Ectodermal cell (in vitro differentiated cells): ENCODE measurements around the gene PDX1. TPM values are rescaled to one million over a fixed set of nuclear protein-coding genes. Genes with fewer than 3 reads are reported as not detected.

Experiments
- H3K27ac ChIP-seq: 2 replicates; pipeline ENCODE4 v1.7.0; 2013; ENCODE audit warnings: mild to moderate bottlenecking, low read depth, low read length; ENCODE audit not compliant: insufficient read depth, poor library complexity, severe bottlenecking
- H3K27me3 ChIP-seq: 2 replicates; pipeline ENCODE4 v1.7.0; 2013; ENCODE audit warnings: mild to moderate bottlenecking, low read length; ENCODE audit not compliant: insufficient read depth, control insufficient read depth, poor library complexity, severe bottlenecking
- H3K36me3 ChIP-seq: one replicate; pipeline ENCODE4 v1.7.0; 2013; ENCODE audit warnings: low read length; ENCODE audit not compliant: control insufficient read depth, insufficient read depth
- H3K4me1 ChIP-seq: one replicate; pipeline ENCODE4 v1.7.0; 2013; ENCODE audit warnings: low read length; ENCODE audit not compliant: control insufficient read depth, insufficient read depth
- H3K4me3 ChIP-seq: 2 replicates; pipeline ENCODE4 v1.7.0; 2013; ENCODE audit warnings: low read depth, low read length, control low read depth; ENCODE audit not compliant: insufficient read depth
- H3K9me3 ChIP-seq: 2 replicates; pipeline ENCODE4 v1.7.0; 2013; ENCODE audit warnings: mild to moderate bottlenecking, low read length, moderate library complexity; ENCODE audit not compliant: control insufficient read depth
- WGBS, 2 experiments: methylation state at CpG; one replicate each; pipeline ENCODE4 v1.1.7; 2013; ENCODE audit warnings: missing lambda C conversion rate in 2 of 2; 5-methylcytosine and 5-hydroxymethylcytosine counted together
- polyA plus RNA-seq, 4 experiments: library from polyadenylated mRNA; stranded (reverse); fragments of 50-300 nt; gene quantifications; one replicate each; pipeline ENCODE4 v1.2.3, GENCODE V29; 2013

PDX1 gene
- polyA plus RNA-seq (2013, experiment 1 of 4), result not detected
- not detected for polyA plus RNA-seq (2013, experiment 2 of 4)
- not detected for polyA plus RNA-seq (2013, experiment 3 of 4)
- polyA plus RNA-seq (2013, experiment 4 of 4), result not detected

GRCh38 chr13:27919934-27920676 lies at the start of gene PDX1:
Gene PDX1, plus strand, starts transcription at chr13:27920000. Its CDS starts 139 bp downstream, at chr13:27920139.
- no peaks in the 10 kb centered on the region for H3K9me3 ChIP-seq
- WGBS, 2 experiments, result 1 to 2% methylated on average over 76 of the region's 76 CpGs
- no peak within 1 kb of the TSS for H3K4me3 ChIP-seq
- peaks cover 9% of the 10 kb centered on the region for H3K4me1 ChIP-seq
- H3K27me3 ChIP-seq, result peaks cover 100% of the 10 kb centered on the region
- H3K27ac ChIP-seq, result no peak within 1 kb of the TSS
- H3K36me3 ChIP-seq, result no peaks in the 10 kb centered on the region

- WGBS, 2 experiments, result 87 to 89% methylated on average over 4 to 5 of the region's 5 CpGs
- H3K36me3 ChIP-seq, result no peaks in the 10 kb centered on the region
- H3K27me3 ChIP-seq, result peaks cover 28% of the 10 kb centered on the region
Observed at GRCh38 chr13:27878274-27878673, 41.5 kb upstream of the PDX1 start.

DNA sequence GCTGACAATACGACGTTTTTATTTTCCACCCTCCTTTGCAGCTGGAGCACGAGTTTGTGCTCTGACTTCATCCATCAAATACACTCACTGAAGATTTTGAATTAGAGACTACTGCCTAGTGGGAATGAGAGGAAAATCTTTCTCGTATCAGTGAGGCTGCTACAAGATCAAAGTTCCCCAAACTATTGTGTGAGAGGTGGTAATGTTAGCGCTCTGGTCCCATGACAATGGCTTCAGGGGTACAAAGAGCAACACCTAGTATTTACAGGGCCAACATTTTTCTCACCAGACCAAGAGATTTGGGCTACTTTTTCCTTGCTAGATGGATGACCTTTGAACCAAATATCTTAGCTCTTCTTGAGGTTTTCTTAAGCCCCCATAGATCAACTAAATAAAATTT lies 30.3 kb upstream of the PDX1 start:
- H3K9me3 ChIP-seq, result no peaks in the 10 kb centered on the region
- H3K36me3 ChIP-seq, result no peaks in the 10 kb centered on the region
- H3K4me1 ChIP-seq, result no peaks in the 10 kb centered on the region
- WGBS, 2 experiments, result 60 to 67% methylated on average over 4 to 5 of the region's 5 CpGs
- H3K27me3 ChIP-seq, result peaks cover 11% of the 10 kb centered on the region
- no peak overlapping the region for H3K27ac ChIP-seq
- H3K4me3 ChIP-seq, result no peak overlapping the region

More at GRCh38 chr13:27878274-27878673, 41.5 kb upstream of the PDX1 start:
- H3K27ac ChIP-seq, result no peak overlapping the region
- no peak overlapping the region for H3K4me3 ChIP-seq
- no peaks in the 10 kb centered on the region for H3K4me1 ChIP-seq
- H3K9me3 ChIP-seq, result no peaks in the 10 kb centered on the region

GRCh38 chr13:27896726-27897125 lies 23.1 kb upstream of the PDX1 start:
- no peaks in the 10 kb centered on the region for H3K9me3 ChIP-seq
- no peaks in the 10 kb centered on the region for H3K36me3 ChIP-seq
- H3K27ac ChIP-seq, result no peak overlapping the region
- H3K27me3 ChIP-seq, result no peaks in the 10 kb centered on the region
- no peak overlapping the region for H3K4me3 ChIP-seq
- no peaks in the 10 kb centered on the region for H3K4me1 ChIP-seq

DNA sequence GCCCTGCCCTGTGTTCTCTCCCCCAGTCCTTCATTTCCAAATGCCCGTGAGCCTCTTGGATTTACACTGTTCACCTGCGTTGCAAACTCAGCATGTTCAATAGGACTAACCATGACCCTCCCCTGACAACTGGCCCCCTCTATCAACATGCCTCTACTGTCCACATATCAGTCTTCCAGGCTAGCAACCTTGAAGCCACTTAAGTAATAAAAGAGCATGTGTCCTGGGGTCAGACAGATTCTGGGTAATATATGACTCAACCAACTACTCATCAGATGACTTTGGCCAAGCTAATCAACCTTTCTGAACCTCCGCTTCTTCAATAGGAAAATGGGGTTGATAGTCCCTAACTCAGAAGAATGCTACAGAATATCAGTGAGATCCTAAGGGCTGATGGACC lies 15.1 kb upstream of the PDX1 start:
- H3K27me3 ChIP-seq, result peaks cover 57% of the 10 kb centered on the region

DNA sequence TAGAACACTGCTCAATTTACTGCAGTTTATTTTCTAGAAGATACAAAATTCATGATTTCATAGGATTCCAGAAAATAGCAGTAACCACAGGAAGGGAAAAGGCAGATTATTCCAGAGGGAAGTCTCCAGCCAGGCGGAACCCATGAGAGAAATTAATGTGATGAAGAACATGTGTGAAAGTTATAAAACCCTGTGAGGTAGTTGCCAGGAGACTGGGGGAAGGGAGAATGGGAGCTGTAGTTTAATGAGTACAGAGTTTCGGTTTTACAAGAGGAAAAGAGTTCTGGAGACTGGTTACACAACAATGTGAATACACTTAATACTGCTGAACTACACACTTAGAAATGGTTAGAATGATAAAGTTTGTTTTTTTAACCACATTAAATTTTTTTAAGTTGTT lies 14.2 kb upstream of the PDX1 start:
- WGBS, 2 experiments, result 94 to 99% methylated on average over 2 of the region's 2 CpGs

More for the DNA sequence above, 15.1 kb upstream of the PDX1 start:
- WGBS, 2 experiments, result 92% methylated on average over 3 of the region's 3 CpGs
- H3K36me3 ChIP-seq, result no peaks in the 10 kb centered on the region
- H3K27ac ChIP-seq, result no peak overlapping the region
- no peaks in the 10 kb centered on the region for H3K9me3 ChIP-seq
- no peak overlapping the region for H3K4me3 ChIP-seq
- no peaks in the 10 kb centered on the region for H3K4me1 ChIP-seq

DNA sequence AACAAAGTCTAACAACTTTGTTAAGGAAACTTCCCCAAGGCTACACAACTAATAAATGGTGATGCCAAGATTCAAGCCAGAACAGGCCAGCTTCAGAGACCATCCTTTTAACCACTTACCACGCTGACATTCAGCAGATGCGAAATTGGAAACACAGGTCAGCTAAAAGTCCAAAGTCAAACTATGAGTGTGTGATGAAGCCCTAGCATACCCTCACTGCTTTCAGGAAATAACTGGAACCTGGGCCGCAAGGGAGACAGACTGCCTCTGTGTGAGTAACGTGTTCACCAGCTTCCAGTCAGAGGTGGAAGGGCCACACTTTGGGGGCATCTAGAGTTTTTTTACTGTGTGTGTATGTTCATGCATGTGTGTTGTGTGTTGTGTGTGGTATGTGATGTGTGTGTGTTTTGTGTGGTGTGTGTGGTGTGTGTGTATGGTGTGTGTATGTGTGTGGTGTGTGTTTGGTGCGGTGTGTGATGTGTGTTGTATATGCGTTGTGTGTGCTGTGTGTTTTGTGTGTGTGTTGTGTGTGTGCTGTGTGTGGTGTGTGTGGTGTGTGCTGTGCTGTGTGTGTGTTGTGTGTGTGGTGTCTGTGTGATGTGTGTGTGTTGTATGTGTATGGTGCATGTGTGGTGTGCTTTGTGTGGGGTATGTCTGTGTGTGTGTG lies 12.5 kb upstream of the PDX1 start:
- H3K27ac ChIP-seq, result no peak overlapping the region
- WGBS, 2 experiments, result 91 to 94% methylated on average over 6 of the region's 6 CpGs
- H3K27me3 ChIP-seq, result peaks cover 78% of the 10 kb centered on the region
- no peaks in the 10 kb centered on the region for H3K9me3 ChIP-seq
- no peaks in the 10 kb centered on the region for H3K36me3 ChIP-seq
- H3K4me1 ChIP-seq, result no peaks in the 10 kb centered on the region
- no peak overlapping the region for H3K4me3 ChIP-seq

More for the DNA sequence above, 14.2 kb upstream of the PDX1 start:
- Histone ChIP-seq H3K4me3 (no peak overlapping the region), H3K27ac (no peak overlapping the region), H3K36me3 (no peaks in the 10 kb centered on the region), H3K9me3 (no peaks in the 10 kb centered on the region), H3K27me3 (peaks cover 67% of the 10 kb centered on the region), H3K4me1 (no peaks in the 10 kb centered on the region)

- Histone ChIP-seq H3K27ac (no peak overlapping the region), H3K27me3 (peaks cover 85% of the 10 kb centered on the region), H3K9me3 (no peaks in the 10 kb centered on the region), H3K36me3 (no peaks in the 10 kb centered on the region), H3K4me1 (no peaks in the 10 kb centered on the region), H3K4me3 (no peak overlapping the region)
- WGBS, 2 experiments, result 84 to 85% methylated on average over 2 to 3 of the region's 4 CpGs
Observed at GRCh38 chr13:27909378-27909777, 10.4 kb upstream of the PDX1 start.

DNA sequence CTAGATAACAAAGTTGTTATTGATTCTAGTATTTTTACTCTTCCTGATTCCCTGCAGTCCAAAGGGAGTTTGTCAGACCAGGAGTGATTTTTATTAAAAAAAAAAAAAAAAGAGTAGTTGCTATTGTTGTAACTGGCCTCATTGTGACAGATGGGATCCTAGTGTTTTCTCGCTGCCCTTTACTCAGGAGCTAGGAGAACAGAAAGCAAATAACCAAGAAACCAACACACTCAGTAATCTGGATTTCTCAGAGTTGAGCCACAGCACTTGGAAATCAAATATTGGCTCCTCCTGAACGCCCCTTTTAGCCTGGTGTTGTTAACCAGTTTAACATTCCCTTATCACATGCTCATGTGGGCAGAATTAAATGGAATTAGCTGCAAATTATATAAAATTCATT lies 8.3 kb upstream of the PDX1 start:
- Histone ChIP-seq H3K9me3 (no peaks in the 10 kb centered on the region), H3K4me3 (no peak overlapping the region), H3K27ac (no peak overlapping the region), H3K4me1 (no peaks in the 10 kb centered on the region), H3K27me3 (peaks cover 93% of the 10 kb centered on the region), H3K36me3 (no peaks in the 10 kb centered on the region)
- 56 to 57% methylated on average over 2 of the region's 2 CpGs for WGBS, 2 experiments

DNA sequence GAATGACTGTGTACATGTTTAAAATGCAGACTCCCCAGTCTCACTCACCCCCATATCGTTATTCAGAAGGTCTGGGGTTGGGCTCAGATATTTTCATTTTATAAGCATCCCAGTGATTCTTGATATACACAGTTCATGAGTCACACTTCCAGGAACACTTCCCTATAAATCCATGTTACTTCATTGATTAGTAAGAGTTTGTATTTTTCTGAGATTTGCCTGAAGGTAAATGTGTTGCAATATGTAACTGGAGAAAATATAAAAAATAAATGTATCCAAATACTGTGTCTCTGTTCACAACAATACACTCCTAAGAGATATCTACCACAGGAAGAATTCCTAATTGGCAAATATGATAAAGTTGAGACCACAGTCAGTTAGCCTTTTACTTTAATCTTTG lies 6.6 kb upstream of the PDX1 start:
- Histone ChIP-seq H3K4me3 (no peak overlapping the region), H3K9me3 (no peaks in the 10 kb centered on the region), H3K4me1 (peaks cover 2% of the 10 kb centered on the region), H3K36me3 (no peaks in the 10 kb centered on the region), H3K27me3 (peaks cover 97% of the 10 kb centered on the region), H3K27ac (no peak overlapping the region)
- 88 to 93% methylated on average over 1 of the region's 1 CpG for WGBS, 2 experiments
